HUDEP-2 (cell line): ENCODE data around the gene TNK1.

Source experiments
- DNase-seq, 76 experiments: peaks; one replicate each; lab custom pipeline; 2025; ENCODE audit not compliant: unreplicated experiment in 76 of 76; lab: John Stamatoyannopoulos, UW

The TNK1 gene

DNA sequence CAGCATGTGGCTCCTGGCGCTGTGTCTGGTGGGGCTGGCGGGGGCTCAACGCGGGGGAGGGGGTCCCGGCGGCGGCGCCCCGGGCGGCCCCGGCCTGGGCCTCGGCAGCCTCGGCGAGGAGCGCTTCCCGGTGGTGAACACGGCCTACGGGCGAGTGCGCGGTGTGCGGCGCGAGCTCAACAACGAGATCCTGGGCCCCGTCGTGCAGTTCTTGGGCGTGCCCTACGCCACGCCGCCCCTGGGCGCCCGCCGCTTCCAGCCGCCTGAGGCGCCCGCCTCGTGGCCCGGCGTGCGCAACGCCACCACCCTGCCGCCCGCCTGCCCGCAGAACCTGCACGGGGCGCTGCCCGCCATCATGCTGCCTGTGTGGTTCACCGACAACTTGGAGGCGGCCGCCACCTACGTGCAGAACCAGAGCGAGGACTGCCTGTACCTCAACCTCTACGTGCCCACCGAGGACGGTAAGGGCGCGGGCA lies 27.4 kb downstream of the TNK1 start:
- peak in 4 of 76 experiments; percentile 9 to 17 (median 13) for DNase-seq

DNA sequence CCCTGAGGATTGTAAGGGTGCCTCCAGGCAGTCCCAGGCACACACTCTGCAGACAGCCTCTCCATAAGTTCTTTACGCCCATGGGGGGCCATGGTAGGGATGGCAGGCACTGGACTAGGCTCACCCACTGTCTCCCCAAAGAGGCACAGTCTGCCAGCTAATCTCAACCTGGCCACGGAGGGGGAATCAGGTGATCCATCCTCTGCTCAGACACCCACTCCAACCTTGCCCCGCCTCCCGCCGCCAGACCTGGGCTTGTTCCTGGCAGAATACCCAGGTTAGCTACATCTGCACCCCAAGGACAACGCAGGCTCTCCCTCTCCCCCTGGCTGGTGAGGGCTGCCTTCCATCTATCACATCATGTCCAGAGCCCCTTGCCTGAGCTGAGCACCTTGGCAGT lies 28.0 kb downstream of the TNK1 start:
- no peak for DNase-seq

GRCh38 chr17:7409716-7410115 lies 28.8 kb downstream of the TNK1 start:
- DNase-seq, result no peak

- DNase-seq, result no peak
These were observed 29.9 kb downstream of the TNK1 start for GRCh38 chr17:7410634-7411426.

DNA sequence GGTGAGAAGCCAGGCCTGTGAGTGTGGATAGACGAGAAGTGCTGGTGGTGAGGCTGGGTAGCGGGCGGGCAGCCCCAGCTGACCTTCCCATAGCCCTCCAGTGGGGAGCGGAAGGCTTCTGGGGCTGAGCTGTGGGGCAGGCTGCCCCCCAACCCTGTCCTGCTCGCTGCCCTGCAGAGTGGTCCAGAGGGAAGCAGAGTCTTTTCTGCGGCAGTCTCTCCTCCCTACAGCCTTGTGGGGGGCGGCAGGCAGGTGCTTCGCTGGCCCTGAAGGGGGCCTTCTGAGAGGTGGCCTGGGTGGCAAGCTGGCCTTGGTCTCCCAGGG lies 30.5 kb downstream of the TNK1 start:
- DNase-seq, result no peak

GRCh38 chr17:7413346-7413985 lies 32.6 kb downstream of the TNK1 start:
- no peak for DNase-seq

GRCh38 chr17:7414837-7415236 lies 33.9 kb downstream of the TNK1 start:
- DNase-seq, result no peak

- DNase-seq, result no peak
These were observed 34.9 kb downstream of the TNK1 start for GRCh38 chr17:7415784-7416183.

DNA sequence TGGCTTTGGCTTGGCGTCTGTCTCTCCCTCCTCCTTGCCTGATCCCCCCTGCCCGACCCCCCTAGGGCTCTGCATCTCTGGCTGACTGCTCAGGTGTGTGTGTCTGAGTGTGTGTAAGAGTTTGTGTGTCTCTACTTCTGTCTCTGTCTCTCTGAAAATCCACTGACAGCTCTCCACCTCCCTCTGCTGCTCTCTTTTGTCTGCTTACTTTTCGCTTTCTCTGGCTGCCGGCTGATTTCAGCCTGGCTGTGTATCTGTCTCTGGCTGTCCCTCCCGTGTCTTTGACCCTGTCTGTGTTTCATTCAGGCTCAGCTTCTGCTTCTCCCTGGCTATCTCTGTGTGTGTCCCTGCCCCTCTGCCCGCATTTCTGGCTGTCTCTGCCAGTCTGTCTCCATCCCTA lies 35.4 kb downstream of the TNK1 start:
- DNase-seq, result peak in 2 of 76 experiments; percentile 2 to 5

DNA sequence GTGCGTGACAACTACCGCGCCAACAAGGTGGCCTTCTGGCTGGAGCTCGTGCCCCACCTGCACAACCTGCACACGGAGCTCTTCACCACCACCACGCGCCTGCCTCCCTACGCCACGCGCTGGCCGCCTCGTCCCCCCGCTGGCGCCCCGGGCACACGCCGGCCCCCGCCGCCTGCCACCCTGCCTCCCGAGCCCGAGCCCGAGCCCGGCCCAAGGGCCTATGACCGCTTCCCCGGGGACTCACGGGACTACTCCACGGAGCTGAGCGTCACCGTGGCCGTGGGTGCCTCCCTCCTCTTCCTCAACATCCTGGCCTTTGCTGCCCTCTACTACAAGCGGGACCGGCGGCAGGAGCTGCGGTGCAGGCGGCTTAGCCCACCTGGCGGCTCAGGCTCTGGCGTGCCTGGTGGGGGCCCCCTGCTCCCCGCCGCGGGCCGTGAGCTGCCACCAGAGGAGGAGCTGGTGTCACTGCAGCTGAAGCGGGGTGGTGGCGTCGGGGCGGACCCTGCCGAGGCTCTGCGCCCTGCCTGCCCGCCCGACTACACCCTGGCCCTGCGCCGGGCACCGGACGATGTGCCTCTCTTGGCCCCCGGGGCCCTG lies 36.3 kb downstream of the TNK1 start:
- DNase-seq, result no peak

GRCh38 chr17:7418472-7419152 lies 37.7 kb downstream of the TNK1 start:
- no peak for DNase-seq

DNA sequence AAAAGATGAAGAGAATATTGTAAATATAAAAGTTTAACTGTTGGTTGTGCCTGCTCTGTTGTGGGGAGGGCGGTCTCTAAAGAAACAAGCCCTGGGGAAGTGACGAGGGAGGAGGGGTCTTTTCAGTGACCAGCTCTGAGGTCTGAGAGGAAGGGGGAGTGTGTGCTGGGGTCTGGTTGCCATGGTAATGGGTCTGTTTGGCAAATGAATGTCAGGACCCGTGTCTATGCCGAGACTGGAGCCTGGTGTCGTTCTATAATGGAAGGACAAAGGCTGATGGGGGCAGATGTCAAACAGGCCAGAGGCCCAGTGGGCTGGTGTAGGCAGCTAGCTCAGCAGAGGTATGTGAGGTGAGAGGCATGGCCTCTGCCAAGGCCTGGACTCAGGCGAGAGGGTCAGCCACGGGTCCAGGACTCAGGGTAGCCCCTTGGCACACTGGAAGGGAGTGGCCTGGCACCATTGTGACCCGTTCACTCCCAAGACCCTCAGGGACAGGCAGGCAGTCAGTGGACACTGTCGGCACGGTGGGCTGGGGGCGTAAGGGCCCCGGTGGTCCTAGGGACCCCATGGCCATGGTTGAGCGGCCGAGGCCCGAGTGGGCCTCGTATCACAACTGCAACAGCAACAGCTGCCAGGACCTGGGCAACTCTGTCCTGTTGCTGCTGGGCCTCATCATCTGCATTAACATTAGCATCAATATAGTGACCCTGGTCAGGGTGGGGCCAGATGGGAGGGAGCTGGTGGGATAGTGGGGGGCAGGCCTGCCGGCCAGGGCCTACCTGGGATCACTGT lies 39.1 kb downstream of the TNK1 start, which contains the start of gene SPEM1:
Gene SPEM1, plus strand, starts transcription at position 506 of the 792 bp plus-strand sequence. Its CDS starts 61 bp downstream, at position 567.
- no peak for DNase-seq

DNA sequence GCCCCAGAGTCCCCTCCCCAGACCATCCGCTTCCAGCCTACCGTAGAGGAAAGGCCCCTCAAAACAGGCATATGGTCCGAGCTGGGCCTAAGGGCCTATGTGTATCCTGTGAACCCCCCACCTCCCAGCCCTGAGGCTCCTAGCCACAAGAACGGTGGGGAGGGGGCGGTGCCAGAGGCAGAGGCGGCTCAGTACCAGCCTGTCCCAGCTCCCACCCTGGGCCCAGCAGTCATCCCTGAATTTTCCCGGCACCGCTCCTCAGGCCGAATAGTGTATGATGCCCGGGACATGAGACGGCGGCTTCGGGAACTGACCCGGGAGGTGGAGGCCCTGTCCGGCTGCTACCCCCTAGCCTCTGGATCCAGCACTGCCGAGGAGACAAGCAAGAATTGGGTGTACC lies 40.3 kb downstream of the TNK1 start:
- no peak for DNase-seq

GRCh38 chr17:7423679-7424078 lies 42.8 kb downstream of the TNK1 start:
- no peak for DNase-seq

DNA sequence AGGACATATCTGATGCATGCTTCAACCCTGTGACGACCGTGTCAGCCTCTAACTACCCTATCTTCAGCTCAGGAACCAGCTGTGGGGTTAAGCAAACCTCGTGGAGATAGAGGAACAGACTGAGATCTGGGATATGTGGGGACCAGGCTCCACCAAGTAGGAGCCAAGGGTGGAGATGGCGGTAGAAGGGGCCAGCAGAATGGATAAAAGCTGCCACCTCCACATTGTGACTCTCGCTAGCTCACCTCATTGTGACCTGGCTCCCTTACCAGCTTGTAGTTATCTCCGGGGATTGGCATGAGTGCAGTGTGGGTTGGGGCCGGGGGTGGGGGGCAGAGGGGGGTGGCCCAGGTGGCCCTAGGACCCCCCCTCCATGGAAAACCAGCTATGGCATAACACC lies 44.4 kb downstream of the TNK1 start, which contains the start of gene SPEM2:
Gene SPEM2, plus strand, starts transcription at position 301 of the 400 bp plus-strand sequence. Its CDS starts 73 bp downstream, at position 374.
- DNase-seq, result no peak

GRCh38 chr17:7425756-7426155 lies 44.9 kb downstream of the TNK1 start:
- DNase-seq, result no peak

GRCh38 chr17:7426203-7426863 lies 45.4 kb downstream of the TNK1 start:
- DNase-seq, result no peak

- DNase-seq, result no peak
These were observed 46.1 kb downstream of the TNK1 start for GRCh38 chr17:7426896-7427489.

DNA sequence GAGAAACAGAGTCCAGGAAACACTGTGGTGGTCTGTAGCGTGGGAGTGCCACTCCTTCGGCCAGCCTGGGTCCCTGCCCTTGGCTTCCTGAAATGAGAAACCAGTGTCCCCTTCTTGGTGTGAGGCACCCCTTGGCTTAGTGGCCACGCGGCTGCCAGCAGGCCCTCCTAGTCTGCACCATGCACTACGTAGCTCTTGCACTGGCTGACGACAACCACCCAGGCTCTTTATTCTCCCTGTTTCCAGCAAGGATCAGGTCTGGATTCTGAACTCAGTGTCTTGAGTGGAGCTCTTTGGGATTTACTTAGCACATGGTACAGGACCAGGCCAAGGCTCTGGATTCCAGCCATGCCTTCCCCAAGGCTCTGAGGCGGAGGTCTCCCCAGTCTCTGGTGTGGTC lies 46.7 kb downstream of the TNK1 start:
- DNase-seq, result no peak
